Measurements from ENCODE around the gene NDUFS5. TPM values are rescaled to one million over a fixed set of nuclear protein-coding genes. Genes with fewer than 3 reads are reported as not detected.
"Not testable (repeated sequence)": the region's sequence is repeated elsewhere in the genome, so short reads cannot be mapped to it uniquely, and the experiment has no call there.

The NDUFS5 gene
- total RNA-seq, 1 donor from 2014 or later: 534 TPM

GRCh38 chr1:39003794-39004193, 22.4 kb upstream of the NDUFS5 start:
- H3K4me3 ChIP-seq: no peak overlapping the region
- peaks cover under 1 to 90% of the 10 kb centered on the region in 2 donors for H3K36me3 ChIP-seq
- DNase-seq (ENCODE audit: extremely low spot score in 2 of 2): no peak
- no peaks in the 10 kb centered on the region for H3K27me3 ChIP-seq
- peaks cover 9% of the 10 kb centered on the region for H3K4me1 ChIP-seq
- no peak overlapping the region for H3K27ac ChIP-seq
- H3K9me3 ChIP-seq: no peaks in the 10 kb centered on the region
- TF ChIP-seq CTCF (IDR thresholded peaks at IDR 0.05) (no peak), POLR2AphosphoS5 (IDR thresholded peaks at IDR 0.05; ENCODE audit: insufficient read depth in 1 of 2, low read depth in 1 of 2) (no peak), POLR2A (IDR thresholded peaks at IDR 0.05) (no peak)
- intact Hi-C loops (cut with DNase I): no loop called here

GRCh38 chr1:39006287-39006686, 19.9 kb upstream of the NDUFS5 start:
- Histone ChIP-seq H3K9me3 (no peaks in the 10 kb centered on the region), H3K27ac (no peak overlapping the region), H3K36me3 (peaks cover 0 to 81% of the 10 kb centered on the region in 2 donors), H3K27me3 (no peaks in the 10 kb centered on the region), H3K4me1 (peaks cover 9% of the 10 kb centered on the region), H3K4me3 (no peak overlapping the region)
- TF ChIP-seq POLR2AphosphoS5 (IDR thresholded peaks at IDR 0.05; ENCODE audit: insufficient read depth in 1 of 2, low read depth in 1 of 2) (no peak), POLR2A (IDR thresholded peaks at IDR 0.05) (no peak), CTCF (IDR thresholded peaks at IDR 0.05) (no peak)
- intact Hi-C loops (cut with DNase I): no loop called here
- no peak for DNase-seq (ENCODE audit: extremely low spot score in 2 of 2)

GRCh38 chr1:39006726-39007645, 19.2 kb upstream of the NDUFS5 start:
- no peak for DNase-seq (ENCODE audit: extremely low spot score in 2 of 2)
- Histone ChIP-seq H3K4me1 (peaks cover 3% of the 10 kb centered on the region), H3K4me3 (no peak overlapping the region), H3K36me3 (peaks cover 0 to 74% of the 10 kb centered on the region in 2 donors), H3K9me3 (no peaks in the 10 kb centered on the region), H3K27ac (no peak overlapping the region), H3K27me3 (no peaks in the 10 kb centered on the region)
- TF ChIP-seq POLR2AphosphoS5 (IDR thresholded peaks at IDR 0.05; ENCODE audit: insufficient read depth in 1 of 2, low read depth in 1 of 2) (no peak), CTCF (IDR thresholded peaks at IDR 0.05) (no peak), POLR2A (IDR thresholded peaks at IDR 0.05) (no peak)
- intact Hi-C loops (cut with DNase I): no loop called here

- DNase-seq (ENCODE audit: extremely low spot score in 2 of 2); intact Hi-C loops (cut with DNase I); H3K4me1 ChIP-seq; H3K27me3 ChIP-seq; H3K9me3 ChIP-seq; H3K27ac ChIP-seq; H3K36me3 ChIP-seq; H3K4me3 ChIP-seq: not testable (repeated sequence)
These were observed 11.2 kb upstream of the NDUFS5 start for GRCh38 chr1:39014956-39015355.

- H3K27ac ChIP-seq: no peak overlapping the region
- intact Hi-C loops (cut with DNase I): no loop called here
- H3K27me3 ChIP-seq: no peaks in the 10 kb centered on the region
- H3K4me3 ChIP-seq: no peak overlapping the region
- no peaks in the 10 kb centered on the region for H3K4me1 ChIP-seq
- H3K9me3 ChIP-seq: no peaks in the 10 kb centered on the region
- no peak for TF ChIP-seq POLR2AphosphoS5 (IDR thresholded peaks at IDR 0.05; ENCODE audit: insufficient read depth in 1 of 2, low read depth in 1 of 2)
- no peak for TF ChIP-seq POLR2A (IDR thresholded peaks at IDR 0.05)
- TF ChIP-seq CTCF (IDR thresholded peaks at IDR 0.05): no peak
- no peak for DNase-seq (ENCODE audit: extremely low spot score in 2 of 2)
- H3K36me3 ChIP-seq: no peaks in the 10 kb centered on the region
These were observed 9.5 kb upstream of the NDUFS5 start for GRCh38 chr1:39016604-39017171.
